Activated T-cell treated with anti-CD3 and anti-CD28 coated beads, Interleukin-2, amount 50 U/mL, for 24 hours (primary cell): ENCODE data around the gene TADA1.

Experiments
- DNase-seq: peaks from one replicate; pipeline ENCODE4 v3.0.0-alpha.2; 2020
- H3K27ac Mint-ChIP-seq: 2 replicates; pipeline ENCODE4 v1.8.0; 2020; ENCODE audit warnings: mild to moderate bottlenecking, mixed read lengths
- H3K27me3 Mint-ChIP-seq: 2 replicates; pipeline ENCODE4 v1.8.0; 2020; ENCODE audit warnings: mixed read lengths
- H3K36me3 Mint-ChIP-seq: 2 replicates; pipeline ENCODE4 v1.8.0; 2020; ENCODE audit warnings: low read depth, mixed read lengths
- H3K4me1 Mint-ChIP-seq: 2 replicates; pipeline ENCODE4 v1.8.0; 2020; ENCODE audit warnings: low read depth, mixed read lengths
- H3K4me3 Mint-ChIP-seq: 2 replicates; pipeline ENCODE4 v1.8.0; 2020; ENCODE audit warnings: mild to moderate bottlenecking, moderate library complexity, mixed read lengths
- H3K9me3 Mint-ChIP-seq: 2 replicates; pipeline ENCODE4 v1.8.0; 2020; ENCODE audit warnings: mixed read lengths

Gene TADA1

GRCh38 chr1:166875302-166875733 lies 746 bp downstream of the TADA1 start:
- H3K36me3 Mint-ChIP-seq = peaks cover 35% of the 10 kb centered on the region
- no peaks in the 10 kb centered on the region for H3K27me3 Mint-ChIP-seq
- H3K27ac Mint-ChIP-seq = peak overlapping the region; percentile 87
- peaks cover 55% of the 10 kb centered on the region for H3K4me1 Mint-ChIP-seq
- no peak for DNase-seq
- H3K4me3 Mint-ChIP-seq = peak overlapping the region; percentile 96
- H3K9me3 Mint-ChIP-seq = peaks cover 4% of the 10 kb centered on the region

- peaks cover 4% of the 10 kb centered on the region for H3K9me3 Mint-ChIP-seq
- H3K27ac Mint-ChIP-seq = no peak overlapping the region
- H3K27me3 Mint-ChIP-seq = no peaks in the 10 kb centered on the region
- DNase-seq = no peak
- peaks cover 38% of the 10 kb centered on the region for H3K36me3 Mint-ChIP-seq
- H3K4me3 Mint-ChIP-seq = peak overlapping the region; percentile 50
- peaks cover 64% of the 10 kb centered on the region for H3K4me1 Mint-ChIP-seq
These were observed 1.6 kb downstream of the TADA1 start for GRCh38 chr1:166874464-166874863.

- no peak for DNase-seq
- H3K4me3 Mint-ChIP-seq = no peak overlapping the region
- H3K27me3 Mint-ChIP-seq = no peaks in the 10 kb centered on the region
- no peaks in the 10 kb centered on the region for H3K9me3 Mint-ChIP-seq
- H3K36me3 Mint-ChIP-seq = peaks cover 71% of the 10 kb centered on the region
- peak overlapping the region; percentile 8 for H3K27ac Mint-ChIP-seq
- peaks cover 66% of the 10 kb centered on the region for H3K4me1 Mint-ChIP-seq
These were observed 5.5 kb downstream of the TADA1 start for GRCh38 chr1:166870584-166870983.

- H3K9me3 Mint-ChIP-seq = no peaks in the 10 kb centered on the region
- H3K36me3 Mint-ChIP-seq = peaks cover 73% of the 10 kb centered on the region
- DNase-seq = no peak
- H3K4me3 Mint-ChIP-seq = no peak overlapping the region
- H3K27me3 Mint-ChIP-seq = no peaks in the 10 kb centered on the region
- H3K27ac Mint-ChIP-seq = peak overlapping the region; percentile 56
- peaks cover 56% of the 10 kb centered on the region for H3K4me1 Mint-ChIP-seq
These were observed 6.6 kb downstream of the TADA1 start for GRCh38 chr1:166869318-166870099.

- peak overlapping the region; percentile 0 for H3K27ac Mint-ChIP-seq
- no peak for DNase-seq
- H3K4me1 Mint-ChIP-seq = peaks cover 51% of the 10 kb centered on the region
- no peaks in the 10 kb centered on the region for H3K9me3 Mint-ChIP-seq
- H3K27me3 Mint-ChIP-seq = no peaks in the 10 kb centered on the region
- no peak overlapping the region for H3K4me3 Mint-ChIP-seq
- H3K36me3 Mint-ChIP-seq = peaks cover 78% of the 10 kb centered on the region
These were observed 7.4 kb downstream of the TADA1 start for GRCh38 chr1:166868639-166869038.

- Mint-ChIP-seq H3K27me3 (no peaks in the 10 kb centered on the region), H3K4me3 (no peak overlapping the region), H3K27ac (no peak overlapping the region), H3K4me1 (peaks cover 33% of the 10 kb centered on the region), H3K9me3 (no peaks in the 10 kb centered on the region), H3K36me3 (peaks cover 87% of the 10 kb centered on the region)
- no peak for DNase-seq
These were observed 10.1 kb downstream of the TADA1 start for GRCh38 chr1:166865926-166866325.

GRCh38 chr1:166859597-166859996 lies 16.5 kb downstream of the TADA1 start:
- H3K4me3 Mint-ChIP-seq = no peak overlapping the region
- peak overlapping the region; percentile 9 for H3K27ac Mint-ChIP-seq
- H3K4me1 Mint-ChIP-seq = peaks cover 15% of the 10 kb centered on the region
- H3K9me3 Mint-ChIP-seq = no peaks in the 10 kb centered on the region
- no peak for DNase-seq
- no peaks in the 10 kb centered on the region for H3K27me3 Mint-ChIP-seq
- peaks cover 98% of the 10 kb centered on the region for H3K36me3 Mint-ChIP-seq

GRCh38 chr1:166858726-166859419 lies 17.2 kb downstream of the TADA1 start:
- DNase-seq = no peak
- Mint-ChIP-seq H3K4me3 (no peak overlapping the region), H3K27ac (peak overlapping the region; percentile 47), H3K27me3 (no peaks in the 10 kb centered on the region), H3K36me3 (peaks cover 98% of the 10 kb centered on the region), H3K9me3 (no peaks in the 10 kb centered on the region), H3K4me1 (peaks cover 19% of the 10 kb centered on the region)

GRCh38 chr1:166857995-166858394 lies 18.1 kb downstream of the TADA1 start:
- peaks cover 26% of the 10 kb centered on the region for H3K4me1 Mint-ChIP-seq
- no peaks in the 10 kb centered on the region for H3K9me3 Mint-ChIP-seq
- H3K27me3 Mint-ChIP-seq = no peaks in the 10 kb centered on the region
- peak overlapping the region; percentile 69 for H3K27ac Mint-ChIP-seq
- DNase-seq = no peak
- H3K4me3 Mint-ChIP-seq = no peak overlapping the region
- peaks cover 98% of the 10 kb centered on the region for H3K36me3 Mint-ChIP-seq

- no peaks in the 10 kb centered on the region for H3K9me3 Mint-ChIP-seq
- no peak overlapping the region for H3K4me3 Mint-ChIP-seq
- H3K27me3 Mint-ChIP-seq = no peaks in the 10 kb centered on the region
- peaks cover 42% of the 10 kb centered on the region for H3K4me1 Mint-ChIP-seq
- H3K27ac Mint-ChIP-seq = peak overlapping the region; percentile 75
- peaks cover 98% of the 10 kb centered on the region for H3K36me3 Mint-ChIP-seq
- DNase-seq = no peak
These were observed 20.5 kb downstream of the TADA1 start for GRCh38 chr1:166855558-166855957.

- no peak for DNase-seq
- Mint-ChIP-seq H3K4me3 (no peak overlapping the region), H3K9me3 (no peaks in the 10 kb centered on the region), H3K27me3 (no peaks in the 10 kb centered on the region), H3K36me3 (peaks cover 100% of the 10 kb centered on the region), H3K27ac (peak overlapping the region; percentile 79), H3K4me1 (peaks cover 61% of the 10 kb centered on the region)
These were observed 23.1 kb downstream of the TADA1 start for GRCh38 chr1:166852918-166853317.

GRCh38 chr1:166849135-166849534 lies 26.9 kb downstream of the TADA1 start:
- peaks cover 85% of the 10 kb centered on the region for H3K4me1 Mint-ChIP-seq
- H3K36me3 Mint-ChIP-seq = peaks cover 100% of the 10 kb centered on the region

GRCh38 chr1:166848193-166848592 lies 27.9 kb downstream of the TADA1 start:
- Mint-ChIP-seq H3K27ac (peak overlapping the region; percentile 87), H3K27me3 (no peaks in the 10 kb centered on the region), H3K4me1 (peaks cover 86% of the 10 kb centered on the region), H3K9me3 (no peaks in the 10 kb centered on the region), H3K36me3 (peaks cover 100% of the 10 kb centered on the region), H3K4me3 (no peak overlapping the region)
- DNase-seq = no peak

More at GRCh38 chr1:166849135-166849534, 26.9 kb downstream of the TADA1 start:
- no peak overlapping the region for H3K27ac Mint-ChIP-seq
- no peak for DNase-seq
- H3K4me3 Mint-ChIP-seq = no peak overlapping the region
- H3K9me3 Mint-ChIP-seq = no peaks in the 10 kb centered on the region
- no peaks in the 10 kb centered on the region for H3K27me3 Mint-ChIP-seq

GRCh38 chr1:166844791-166845190 lies 31.3 kb downstream of the TADA1 start:
- H3K36me3 Mint-ChIP-seq = peaks cover 99% of the 10 kb centered on the region
- peaks cover 84% of the 10 kb centered on the region for H3K4me1 Mint-ChIP-seq
- no peaks in the 10 kb centered on the region for H3K9me3 Mint-ChIP-seq
- H3K27me3 Mint-ChIP-seq = no peaks in the 10 kb centered on the region
- no peak for DNase-seq
- H3K27ac Mint-ChIP-seq = peak overlapping the region; percentile 82
- no peak overlapping the region for H3K4me3 Mint-ChIP-seq
